HG02884 (cell line): ENCODE results near the gene TESK2.
"Not testable (repeated sequence)": the region's sequence is repeated elsewhere in the genome, so short reads cannot be mapped to it uniquely, and the experiment has no call there.

Source experiments
- ATAC-seq: cut with Tn5 transposase; IDR thresholded peaks from one replicate; pipeline ENCODE4 v1.9.1; 2021; ENCODE audit warnings: mild to moderate bottlenecking, moderate library complexity; ENCODE audit not compliant: unreplicated experiment

The TESK2 gene

GRCh38 chr1:45490626-45491486 lies at the start of gene TESK2:
Gene TESK2 (minus strand): TSS chr1:45491163. CDS start chr1:45457785, 33,378 bp downstream.
- peak; percentile 76 for ATAC-seq

- no peak for ATAC-seq
Observed at GRCh38 chr1:45536886-45537285, 45.9 kb upstream of the TESK2 start.

GRCh38 chr1:45535988-45536766 lies 45.2 kb upstream of the TESK2 start:
- ATAC-seq, result no peak

- ATAC-seq, result no peak
Observed at GRCh38 chr1:45531873-45532272, 40.9 kb upstream of the TESK2 start.

- ATAC-seq, result no peak
Observed at GRCh38 chr1:45530632-45531135, 39.7 kb upstream of the TESK2 start.

GRCh38 chr1:45526135-45526644 lies 35.2 kb upstream of the TESK2 start:
- ATAC-seq, result no peak

- ATAC-seq, result not testable (repeated sequence)
Observed at GRCh38 chr1:45523975-45524374, 33.0 kb upstream of the TESK2 start.

- not testable (repeated sequence) for ATAC-seq
Observed at GRCh38 chr1:45523516-45523915, 32.6 kb upstream of the TESK2 start.

- ATAC-seq, result no peak
Observed at GRCh38 chr1:45522324-45523104, 31.6 kb upstream of the TESK2 start.

GRCh38 chr1:45521413-45522323 lies 30.7 kb upstream of the TESK2 start, which contains the start of gene PRDX1:
Gene PRDX1 (minus strand): TSS chr1:45521884. CDS start chr1:45519043, 2,841 bp downstream.
- peak; percentile 73 for ATAC-seq

- not testable (repeated sequence) for ATAC-seq
Observed at GRCh38 chr1:45519774-45520173, 28.8 kb upstream of the TESK2 start.

- no peak for ATAC-seq
Observed at GRCh38 chr1:45518910-45519309, 27.9 kb upstream of the TESK2 start.

GRCh38 chr1:45518366-45518765 lies 27.4 kb upstream of the TESK2 start:
- ATAC-seq, result not testable (repeated sequence)

GRCh38 chr1:45516465-45516864 lies 25.5 kb upstream of the TESK2 start:
- no peak for ATAC-seq

- no peak for ATAC-seq
Observed at GRCh38 chr1:45516036-45516435, 25.1 kb upstream of the TESK2 start.

- ATAC-seq, result not testable (repeated sequence)
Observed at GRCh38 chr1:45513532-45514260, 22.7 kb upstream of the TESK2 start.

- ATAC-seq, result no peak
Observed at GRCh38 chr1:45512641-45513054, 21.7 kb upstream of the TESK2 start.

GRCh38 chr1:45510972-45511527 lies 20.1 kb upstream of the TESK2 start:
- ATAC-seq, result no peak
